ENCODE data around the gene CD79A.

CD79A gene

GRCh38 chr19:41919948-41920712, 43.1 kb downstream of the CD79A start:
- no peak for TF ChIP-seq CTCF (IDR thresholded peaks at IDR 0.05)
- Histone ChIP-seq H3K4me1 (peaks cover 5% of the 10 kb centered on the region), H2AFZ (no peak overlapping the region), H3K9ac (no peak overlapping the region), H3K4me3 (ENCODE audit: low read depth, low read length) (no peak overlapping the region), H3K27ac (no peak overlapping the region), H3K9me3 (ENCODE audit: control insufficient read depth, low read length) (no peaks in the 10 kb centered on the region), H3K79me2 (peaks cover 4% of the 10 kb centered on the region), H3K36me3 (ENCODE audit: control insufficient read depth, insufficient read depth, low read length) (no peaks in the 10 kb centered on the region), H3K27me3 (ENCODE audit: control insufficient read depth, insufficient read depth, low read length) (no peaks in the 10 kb centered on the region), H3K4me2 (ENCODE audit: low read length) (no peak overlapping the region)

GRCh38 chr19:41920882-41921576, 44.0 kb downstream of the CD79A start:
- no peaks in the 10 kb centered on the region for H3K27me3 ChIP-seq (ENCODE audit: control insufficient read depth, insufficient read depth, low read length)
- no peak overlapping the region for H2AFZ ChIP-seq
- H3K4me1 ChIP-seq, result peaks cover 2% of the 10 kb centered on the region
- H3K79me2 ChIP-seq, result no peaks in the 10 kb centered on the region
- TF ChIP-seq CTCF (IDR thresholded peaks at IDR 0.05), result no peak
- no peaks in the 10 kb centered on the region for H3K9me3 ChIP-seq (ENCODE audit: control insufficient read depth, low read length)
- no peak overlapping the region for H3K4me2 ChIP-seq (ENCODE audit: low read length)
- no peak overlapping the region for H3K4me3 ChIP-seq (ENCODE audit: low read depth, low read length)
- no peak overlapping the region for H3K27ac ChIP-seq
- H3K36me3 ChIP-seq (ENCODE audit: control insufficient read depth, insufficient read depth, low read length), result no peaks in the 10 kb centered on the region
- H3K9ac ChIP-seq, result no peak overlapping the region

- no peak overlapping the region for H3K9ac ChIP-seq
- H3K27me3 ChIP-seq (ENCODE audit: control insufficient read depth, insufficient read depth, low read length), result no peaks in the 10 kb centered on the region
These were observed 44.8 kb downstream of the CD79A start for GRCh38 chr19:41921577-41922576.

GRCh38 chr19:41922585-41922984, 45.5 kb downstream of the CD79A start:
- Histone ChIP-seq H3K4me1 (peaks cover 2% of the 10 kb centered on the region), H3K27ac (no peak overlapping the region), H3K4me2 (ENCODE audit: low read length) (no peak overlapping the region), H3K9me3 (ENCODE audit: control insufficient read depth, low read length) (no peaks in the 10 kb centered on the region), H3K4me3 (ENCODE audit: low read depth, low read length) (no peak overlapping the region), H3K36me3 (ENCODE audit: control insufficient read depth, insufficient read depth, low read length) (no peaks in the 10 kb centered on the region), H3K79me2 (no peaks in the 10 kb centered on the region), H3K27me3 (ENCODE audit: control insufficient read depth, insufficient read depth, low read length) (no peaks in the 10 kb centered on the region), H2AFZ (no peak overlapping the region), H3K9ac (no peak overlapping the region)
- TF ChIP-seq CTCF (IDR thresholded peaks at IDR 0.05), result no peak

More at GRCh38 chr19:41921577-41922576, 44.8 kb downstream of the CD79A start:
- H3K27ac ChIP-seq, result no peak overlapping the region
- no peak overlapping the region for H3K4me2 ChIP-seq (ENCODE audit: low read length)
- H3K4me3 ChIP-seq (ENCODE audit: low read depth, low read length), result no peak overlapping the region
- H3K36me3 ChIP-seq (ENCODE audit: control insufficient read depth, insufficient read depth, low read length), result no peaks in the 10 kb centered on the region
- no peaks in the 10 kb centered on the region for H3K79me2 ChIP-seq
- no peak overlapping the region for H2AFZ ChIP-seq
- H3K4me1 ChIP-seq, result peaks cover 2% of the 10 kb centered on the region
- no peaks in the 10 kb centered on the region for H3K9me3 ChIP-seq (ENCODE audit: control insufficient read depth, low read length)
- no peak for TF ChIP-seq CTCF (IDR thresholded peaks at IDR 0.05)
